ENCODE results near the gene CACNA2D1. TPM values are rescaled to one million over a fixed set of nuclear protein-coding genes. Genes with fewer than 3 reads are reported as not detected.

The CACNA2D1 gene
- total RNA-seq, 1 donor from 2014 or later, result 10.3 TPM

GRCh38 chr7:82410461-82410860, 33.1 kb downstream of the CACNA2D1 start:
- H3K27me3 ChIP-seq, result no peaks in the 10 kb centered on the region
- H3K36me3 ChIP-seq, result no peaks in the 10 kb centered on the region
- H3K4me3 ChIP-seq, result no peak overlapping the region
- no peaks in the 10 kb centered on the region for H3K4me1 ChIP-seq
- intact Hi-C loops (cut with DNase I), result no loop called here
- DNase-seq, result no peak
- TF ChIP-seq CTCF (IDR thresholded peaks at IDR 0.05), result no peak
- H3K27ac ChIP-seq, result no peak overlapping the region
- no peaks in the 10 kb centered on the region for H3K9me3 ChIP-seq
- no peak for ATAC-seq

DNA sequence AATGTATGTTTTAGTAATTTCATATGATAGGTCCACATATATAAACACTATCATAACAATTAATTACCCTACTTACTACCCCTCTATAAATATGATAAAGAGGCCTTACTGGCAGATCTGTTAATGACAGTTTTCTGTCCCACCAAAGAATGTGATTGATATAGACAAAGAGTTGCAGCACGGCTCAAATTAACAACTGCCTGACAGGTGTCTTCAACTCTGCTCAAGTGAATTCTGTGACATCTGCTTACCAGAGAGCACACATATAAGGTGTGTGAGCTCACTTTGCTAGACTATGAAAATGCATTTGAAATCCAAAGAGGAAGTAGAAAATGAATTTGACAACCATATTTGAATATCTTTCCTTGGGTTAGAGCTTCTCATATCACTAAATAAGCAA, 36.6 kb downstream of the CACNA2D1 start:
- Histone ChIP-seq H3K4me3 (no peak overlapping the region), H3K27me3 (no peaks in the 10 kb centered on the region), H3K27ac (no peak overlapping the region), H3K9me3 (no peaks in the 10 kb centered on the region), H3K4me1 (no peaks in the 10 kb centered on the region), H3K36me3 (no peaks in the 10 kb centered on the region)
- no peak for DNase-seq
- TF ChIP-seq CTCF (IDR thresholded peaks at IDR 0.05), result no peak
- ATAC-seq, result no peak
- intact Hi-C loops (cut with DNase I), result no loop called here

DNA sequence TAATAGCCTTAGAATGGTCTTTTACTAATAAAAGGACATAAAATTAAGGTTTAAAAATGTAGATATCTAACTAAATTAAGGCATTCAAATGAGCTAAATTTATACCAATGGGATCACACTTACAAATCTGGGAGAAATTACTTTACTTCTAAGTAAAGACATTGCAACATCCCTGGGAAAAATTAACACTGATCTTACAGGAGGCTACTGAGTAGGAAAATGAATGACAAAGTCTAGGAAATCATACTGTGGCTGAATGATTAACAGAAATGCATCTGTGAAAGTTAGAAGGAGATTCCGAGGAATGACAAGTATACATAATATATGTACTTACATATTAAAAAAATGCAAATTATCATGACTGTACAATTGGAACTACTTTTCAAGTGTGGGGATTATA, 38.3 kb downstream of the CACNA2D1 start:
- no peak for ATAC-seq
- intact Hi-C loops (cut with DNase I), result no loop called here

DNA sequence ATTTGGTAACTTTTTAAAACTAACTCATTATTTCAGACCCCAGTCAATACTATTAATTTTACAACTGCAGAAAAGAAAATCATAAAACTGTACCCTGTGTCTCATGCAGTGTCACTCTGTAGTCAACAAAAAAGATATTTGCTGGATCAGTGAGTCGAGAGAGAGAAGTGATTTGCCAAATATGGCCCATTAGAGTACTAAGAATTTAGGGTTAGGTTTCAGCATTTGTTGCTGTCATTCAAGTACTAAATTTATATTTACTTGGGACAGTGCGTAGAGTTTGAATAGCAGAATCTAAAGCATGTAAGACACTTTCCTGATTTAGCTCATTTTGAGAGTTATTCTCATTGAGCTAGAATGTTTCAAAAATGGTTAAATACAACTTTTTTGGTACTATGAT, 38.9 kb downstream of the CACNA2D1 start:
- TF ChIP-seq CTCF (IDR thresholded peaks at IDR 0.05), result no peak
- H3K27ac ChIP-seq, result no peak overlapping the region
- H3K27me3 ChIP-seq, result no peaks in the 10 kb centered on the region
- DNase-seq (no peak), ATAC-seq (no peak)
- no peak overlapping the region for H3K4me3 ChIP-seq
- intact Hi-C loops (cut with DNase I), result no loop called here
- no peaks in the 10 kb centered on the region for H3K36me3 ChIP-seq
- H3K4me1 ChIP-seq, result no peaks in the 10 kb centered on the region
- H3K9me3 ChIP-seq, result no peaks in the 10 kb centered on the region

More for the DNA sequence above, 38.3 kb downstream of the CACNA2D1 start:
- Histone ChIP-seq H3K4me1 (no peaks in the 10 kb centered on the region), H3K27me3 (no peaks in the 10 kb centered on the region), H3K27ac (no peak overlapping the region), H3K4me3 (no peak overlapping the region), H3K9me3 (no peaks in the 10 kb centered on the region), H3K36me3 (no peaks in the 10 kb centered on the region)
- no peak for DNase-seq
- TF ChIP-seq CTCF (IDR thresholded peaks at IDR 0.05), result no peak

DNA sequence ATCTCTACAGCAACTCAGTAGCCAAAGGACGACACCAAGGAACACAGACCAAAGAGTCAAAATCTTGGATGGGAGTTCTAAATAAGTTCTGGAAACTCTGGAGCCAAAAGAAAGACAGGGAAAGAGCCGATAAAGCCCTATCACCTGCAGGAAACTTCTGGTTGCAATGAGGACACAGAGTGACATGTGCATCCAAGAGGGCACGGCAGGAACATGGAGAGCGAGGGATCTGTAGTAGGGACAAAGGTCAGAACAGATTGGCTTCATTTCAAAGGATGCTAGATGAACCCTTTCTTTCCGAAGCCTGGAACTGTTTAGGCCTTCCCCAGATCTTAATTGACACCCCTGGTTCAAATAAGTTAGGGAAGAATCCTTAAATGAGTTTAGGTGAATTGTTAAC, 39.5 kb downstream of the CACNA2D1 start:
- DNase-seq, result no peak

More for the DNA sequence above, 39.5 kb downstream of the CACNA2D1 start:
- Histone ChIP-seq H3K9me3 (no peaks in the 10 kb centered on the region), H3K36me3 (no peaks in the 10 kb centered on the region), H3K27me3 (no peaks in the 10 kb centered on the region), H3K4me1 (no peaks in the 10 kb centered on the region), H3K27ac (no peak overlapping the region), H3K4me3 (no peak overlapping the region)
- no peak for ATAC-seq
- intact Hi-C loops (cut with DNase I), result no loop called here
- no peak for TF ChIP-seq CTCF (IDR thresholded peaks at IDR 0.05)

Data from upper lobe of right lung (tissue), 1 donor.